NCI-H1930 (cell line): ENCODE results near the gene SZRD1.

Source experiments
- DNase-seq, 2 experiments: peaks; one replicate each; lab custom pipeline; 2025; lab: John Stamatoyannopoulos, UW

SZRD1 gene

DNA sequence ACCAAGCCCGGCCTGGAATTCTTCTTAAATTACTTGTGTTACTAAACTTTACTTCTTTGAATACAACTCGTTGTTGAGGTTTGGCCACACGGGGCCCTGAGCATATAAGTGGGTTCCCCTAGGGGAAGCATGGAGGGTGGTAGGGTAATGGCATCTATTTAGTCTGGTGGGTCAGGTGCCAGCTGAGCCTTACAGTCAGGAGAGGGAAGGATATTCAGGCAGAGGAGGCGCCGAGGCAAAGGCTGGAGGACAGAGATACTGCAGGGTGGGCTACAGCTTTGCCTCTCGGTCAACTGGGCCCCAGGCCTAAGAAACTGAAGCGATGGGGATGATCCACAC is 73.1 kb downstream of the SZRD1 start:
- no peak for DNase-seq

DNA sequence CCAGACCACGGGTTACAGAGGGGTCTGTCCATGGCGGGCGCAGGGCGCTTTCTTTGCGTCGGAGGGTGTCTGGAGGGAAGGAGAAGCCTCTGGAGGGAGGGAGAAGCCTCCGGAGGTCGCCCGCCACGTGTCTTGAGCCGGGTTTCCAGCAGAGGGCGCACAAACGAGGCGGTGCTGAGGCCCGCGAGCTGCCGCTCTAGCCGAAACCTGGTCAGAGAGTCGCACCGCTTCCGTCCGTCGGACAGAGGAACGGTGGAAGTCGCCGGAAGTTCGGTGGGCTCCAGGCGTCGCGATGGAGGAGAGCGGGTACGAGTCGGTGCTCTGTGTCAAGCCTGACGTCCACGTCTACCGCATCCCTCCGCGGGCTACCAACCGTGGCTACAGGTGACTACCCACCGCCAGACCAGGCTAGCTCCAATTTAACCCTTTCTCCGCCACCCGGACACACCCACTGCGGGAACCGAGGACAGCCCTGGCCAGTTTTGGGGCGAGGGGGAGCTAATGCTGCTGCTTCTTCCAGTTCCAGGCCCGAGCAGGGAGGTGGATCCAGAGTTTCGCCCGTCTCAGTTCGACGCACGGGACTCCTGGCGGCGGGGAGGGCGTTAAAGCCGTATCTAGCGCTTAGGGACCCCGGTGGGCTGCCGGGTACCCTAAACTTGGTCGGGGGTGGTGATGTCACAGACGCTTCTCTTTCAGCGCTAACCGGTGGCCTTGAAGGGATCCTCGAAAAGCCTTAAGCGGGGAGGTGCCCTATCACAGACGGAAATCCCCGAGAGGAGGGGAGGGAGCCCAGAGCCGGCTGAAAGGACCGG is 73.6 kb downstream of the SZRD1 start, which contains the start of gene NECAP2:
NECAP2 (plus strand) TSS at position 255 of the 812 bp plus-strand sequence; CDS start at position 293, 38 bp downstream.
- peak; percentile 89 to 93 for DNase-seq

DNA sequence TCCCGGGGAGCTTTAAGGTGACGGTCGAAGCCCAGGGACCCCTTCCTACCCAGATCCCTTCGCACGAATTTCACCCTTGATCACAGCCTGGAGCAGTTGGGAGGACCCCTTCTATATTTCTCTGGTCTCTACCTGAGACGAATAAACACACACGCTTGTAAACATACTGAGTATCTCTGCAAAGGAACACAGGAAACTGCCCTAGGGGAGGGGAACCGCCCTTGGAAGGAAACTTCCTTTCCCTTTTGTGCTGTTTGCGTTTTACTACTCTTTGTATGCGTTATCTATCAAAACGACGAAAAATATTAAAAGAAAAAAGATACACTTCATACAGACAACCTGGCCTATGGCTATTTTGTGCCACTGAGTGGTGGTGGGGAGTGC is 74.2 kb downstream of the SZRD1 start:
- DNase-seq: no peak

DNA sequence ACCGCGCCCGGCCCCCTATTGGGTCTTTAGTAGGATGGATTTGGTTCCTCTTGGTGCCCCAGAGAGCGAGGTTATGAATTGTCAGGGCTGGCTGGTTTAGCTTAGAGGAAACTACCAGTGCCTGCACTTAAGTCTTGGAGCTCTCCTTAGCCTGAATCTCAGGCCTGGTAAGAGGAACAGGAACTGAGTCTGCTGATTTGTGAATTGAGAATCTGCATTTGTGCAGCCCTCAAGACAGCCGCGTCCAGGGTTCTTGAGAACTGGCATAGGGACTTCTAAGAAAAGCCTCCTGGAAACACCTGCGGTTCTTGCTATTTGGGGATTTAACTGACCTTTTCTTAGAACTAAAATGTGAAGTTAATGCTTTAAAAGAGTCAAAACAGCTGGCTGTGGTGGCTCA is 75.2 kb downstream of the SZRD1 start:
- DNase-seq: no peak

DNA sequence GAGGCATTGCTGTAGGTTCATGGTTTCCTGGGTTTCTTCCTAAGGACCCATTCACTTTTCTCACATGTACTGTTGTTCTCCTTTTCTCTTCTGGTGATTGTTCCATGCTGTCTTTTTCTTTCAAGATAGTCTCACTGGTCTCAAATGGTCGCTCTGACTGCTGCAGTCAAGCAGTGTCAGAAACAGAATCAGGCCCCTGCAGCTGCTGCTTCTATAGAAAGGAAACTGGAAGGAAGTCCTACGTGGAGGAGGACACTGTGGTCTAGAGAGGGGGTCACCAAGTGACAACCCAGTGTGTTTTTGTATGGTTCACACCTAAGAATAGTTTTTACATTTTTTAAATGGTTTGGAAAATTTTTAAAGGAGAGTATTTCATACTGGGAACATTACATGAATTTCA is 75.9 kb downstream of the SZRD1 start:
- no peak for DNase-seq

DNA sequence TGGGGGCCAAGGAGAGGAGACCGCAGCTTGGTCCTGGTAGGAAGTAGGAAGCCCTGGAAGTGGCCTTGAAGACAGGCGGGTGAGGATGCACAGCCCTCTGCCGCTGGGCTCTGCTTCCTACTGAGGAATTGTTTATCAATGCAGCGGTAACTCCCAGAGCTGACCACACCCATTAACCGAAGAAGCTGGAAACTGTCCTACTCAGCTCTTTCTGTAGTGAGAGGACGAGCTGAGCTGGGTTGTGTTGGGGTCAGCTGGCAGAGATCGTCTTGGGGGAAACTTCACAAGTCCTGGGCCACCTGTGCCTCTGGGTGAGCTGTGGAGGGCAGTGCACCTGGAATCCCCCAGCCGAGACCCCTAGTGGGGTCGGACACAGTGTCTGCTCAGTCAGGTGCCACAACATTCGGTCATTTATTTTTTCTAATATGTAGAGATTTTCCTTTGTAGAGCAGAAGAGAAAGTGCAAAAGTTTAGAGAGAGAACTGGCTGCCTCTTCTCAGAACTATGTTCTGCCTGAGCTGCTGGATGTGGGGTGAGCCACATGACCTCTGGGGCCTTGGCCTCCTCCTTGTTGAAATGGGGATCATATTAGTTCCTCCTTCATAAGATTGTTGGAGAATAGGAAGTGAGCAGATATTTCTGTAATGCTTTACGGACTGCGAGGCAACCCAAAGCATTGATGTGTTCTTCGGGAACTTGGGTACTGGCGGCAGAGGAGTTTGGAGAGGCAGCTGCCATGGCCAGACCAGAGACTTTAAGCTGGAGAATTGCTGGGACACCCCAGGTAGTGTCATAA is 77.1 kb downstream of the SZRD1 start:
- DNase-seq: no peak

DNA sequence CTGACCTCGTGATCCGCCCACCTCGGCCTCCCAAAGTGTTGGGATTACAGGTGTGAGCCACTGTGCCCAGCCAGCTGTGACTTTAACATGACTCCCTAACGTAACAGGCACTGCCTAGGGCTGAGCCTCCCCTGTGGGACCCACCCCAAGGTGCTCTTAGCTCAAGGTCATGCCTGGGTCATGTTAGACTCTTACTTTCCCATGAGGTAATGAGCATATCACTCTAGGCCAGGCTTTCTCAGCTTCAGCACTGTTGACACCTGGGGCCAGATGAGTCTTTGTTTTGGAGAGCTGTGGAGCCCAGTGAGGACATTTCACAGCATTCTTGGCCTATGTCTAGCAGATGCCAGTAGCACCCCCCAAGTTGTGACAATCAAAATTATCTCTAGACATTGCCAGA is 78.0 kb downstream of the SZRD1 start:
- no peak for DNase-seq

DNA sequence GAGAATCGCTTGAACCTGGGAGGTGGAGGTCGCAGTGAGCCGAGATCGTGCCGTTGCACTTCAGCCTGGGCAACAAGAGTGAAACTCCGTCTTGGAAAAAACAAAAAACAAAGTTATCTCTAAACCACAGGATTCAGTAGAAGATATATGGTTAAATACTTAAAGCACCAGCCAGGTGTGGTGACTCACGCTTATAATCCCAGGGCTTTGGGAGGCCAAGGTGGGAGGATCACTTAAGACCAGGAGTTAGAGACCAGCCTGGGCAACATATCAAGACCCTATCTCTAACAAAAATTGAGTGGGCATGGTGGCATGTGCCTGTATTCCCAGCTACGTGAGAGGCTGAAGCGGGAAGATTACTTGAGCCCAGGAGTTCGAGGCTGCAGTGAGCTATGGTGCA is 79.1 kb downstream of the SZRD1 start:
- DNase-seq: no peak

DNA sequence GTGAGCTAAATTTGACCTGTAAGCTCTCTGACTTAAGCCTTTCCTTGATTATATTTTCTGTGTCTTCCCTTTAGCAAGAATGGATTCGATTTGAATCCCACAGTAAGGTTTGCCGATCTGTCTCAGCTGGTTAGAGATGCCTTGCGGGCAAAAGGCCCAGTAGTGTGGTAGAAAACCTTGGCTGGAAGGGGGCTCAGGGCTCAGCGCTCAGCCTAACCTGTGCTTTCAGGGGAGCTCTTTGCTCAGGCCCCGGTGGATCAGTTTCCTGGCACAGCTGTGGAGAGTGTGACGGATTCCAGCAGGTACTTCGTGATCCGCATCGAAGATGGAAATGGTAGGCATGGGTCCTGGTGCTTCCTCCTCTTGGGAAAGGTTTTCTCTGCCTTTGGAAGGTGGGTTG is 80.6 kb downstream of the SZRD1 start:
- DNase-seq: no peak
